ENCODE measurements around the gene CAMSAP1. TPM values are rescaled to one million over a fixed set of nuclear protein-coding genes. Genes with fewer than 3 reads are reported as not detected.

Gene CAMSAP1
- total RNA-seq, 1 donor from 2014 or later: 34.8 TPM

DNA sequence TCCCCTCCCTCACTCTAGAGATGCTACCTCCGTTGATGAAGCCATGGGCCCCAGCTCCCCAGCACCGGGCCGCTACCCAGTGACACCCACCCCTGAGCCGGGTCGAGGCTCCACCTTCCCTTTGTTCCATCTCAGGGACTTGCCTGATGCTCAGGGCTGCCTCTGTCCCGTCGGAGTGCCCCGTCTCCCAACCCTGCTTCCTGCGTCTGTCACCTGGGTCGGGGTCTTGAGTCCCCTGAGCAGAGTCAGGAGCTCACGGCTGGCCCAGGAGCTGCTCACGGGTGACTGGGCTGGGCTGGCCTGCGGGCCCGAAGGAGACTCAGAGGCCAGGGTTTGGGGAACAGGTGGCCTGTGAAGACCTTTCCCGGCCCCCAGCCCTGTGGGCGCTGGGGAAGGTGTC is 120.0 kb downstream of the CAMSAP1 start:
- H3K27ac Mint-ChIP-seq (ENCODE audit: unreplicated experiment): no peak overlapping the region
- DNase-seq (ENCODE audit: low read depth) (no peak), FAIRE-seq (no peak)
- Histone ChIP-seq H2AFZ (ENCODE audit: low read depth, low read length) (no peak overlapping the region), H3K4me2 (ENCODE audit: low read length) (no peak overlapping the region), H4K20me1 (ENCODE audit: insufficient read depth, low read length) (no peaks in the 10 kb centered on the region), H3K27ac (ENCODE audit: low read depth, low read length) (no peak overlapping the region), H3K36me3 (ENCODE audit: insufficient read depth, low read length) (no peaks in the 10 kb centered on the region), H3K9me3 (ENCODE audit: insufficient read depth, low read depth, low read length) (no peaks in the 10 kb centered on the region), H3K79me2 (ENCODE audit: insufficient read depth, low read length) (no peaks in the 10 kb centered on the region), H3K4me3 (ENCODE audit: insufficient read depth, low read depth, low read length) (no peak overlapping the region), H3K4me1 (ENCODE audit: insufficient read depth, low read length) (no peaks in the 10 kb centered on the region), H3K27me3 (ENCODE audit: insufficient read depth, low read length) (no peaks in the 10 kb centered on the region), H3K9ac (ENCODE audit: low read length) (no peak overlapping the region)
- no peaks in the 10 kb centered on the region for H3K9me3 Mint-ChIP-seq (ENCODE audit: unreplicated experiment)
- H3K27me3 Mint-ChIP-seq (ENCODE audit: low read depth, unreplicated experiment): peaks cover 23% of the 10 kb centered on the region
- H3K36me3 Mint-ChIP-seq (ENCODE audit: low read depth, unreplicated experiment): no peaks in the 10 kb centered on the region
- TF ChIP-seq, protein P1, sequence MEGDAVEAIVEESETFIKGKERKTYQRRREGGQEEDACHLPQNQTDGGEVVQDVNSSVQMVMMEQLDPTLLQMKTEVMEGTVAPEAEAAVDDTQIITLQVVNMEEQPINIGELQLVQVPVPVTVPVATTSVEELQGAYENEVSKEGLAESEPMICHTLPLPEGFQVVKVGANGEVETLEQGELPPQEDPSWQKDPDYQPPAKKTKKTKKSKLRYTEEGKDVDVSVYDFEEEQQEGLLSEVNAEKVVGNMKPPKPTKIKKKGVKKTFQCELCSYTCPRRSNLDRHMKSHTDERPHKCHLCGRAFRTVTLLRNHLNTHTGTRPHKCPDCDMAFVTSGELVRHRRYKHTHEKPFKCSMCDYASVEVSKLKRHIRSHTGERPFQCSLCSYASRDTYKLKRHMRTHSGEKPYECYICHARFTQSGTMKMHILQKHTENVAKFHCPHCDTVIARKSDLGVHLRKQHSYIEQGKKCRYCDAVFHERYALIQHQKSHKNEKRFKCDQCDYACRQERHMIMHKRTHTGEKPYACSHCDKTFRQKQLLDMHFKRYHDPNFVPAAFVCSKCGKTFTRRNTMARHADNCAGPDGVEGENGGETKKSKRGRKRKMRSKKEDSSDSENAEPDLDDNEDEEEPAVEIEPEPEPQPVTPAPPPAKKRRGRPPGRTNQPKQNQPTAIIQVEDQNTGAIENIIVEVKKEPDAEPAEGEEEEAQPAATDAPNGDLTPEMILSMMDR (IDR thresholded peaks at IDR 0.05; ENCODE audit: insufficient read depth, low read depth, low read length): no peak
- TF ChIP-seq EZH2 (IDR thresholded peaks at IDR 0.05; ENCODE audit: insufficient read depth, low read length): no peak
- no peak overlapping the region for H3K4me3 Mint-ChIP-seq (ENCODE audit: unreplicated experiment)
- H3K4me1 Mint-ChIP-seq (ENCODE audit: low read depth, unreplicated experiment): no peaks in the 10 kb centered on the region

DNA sequence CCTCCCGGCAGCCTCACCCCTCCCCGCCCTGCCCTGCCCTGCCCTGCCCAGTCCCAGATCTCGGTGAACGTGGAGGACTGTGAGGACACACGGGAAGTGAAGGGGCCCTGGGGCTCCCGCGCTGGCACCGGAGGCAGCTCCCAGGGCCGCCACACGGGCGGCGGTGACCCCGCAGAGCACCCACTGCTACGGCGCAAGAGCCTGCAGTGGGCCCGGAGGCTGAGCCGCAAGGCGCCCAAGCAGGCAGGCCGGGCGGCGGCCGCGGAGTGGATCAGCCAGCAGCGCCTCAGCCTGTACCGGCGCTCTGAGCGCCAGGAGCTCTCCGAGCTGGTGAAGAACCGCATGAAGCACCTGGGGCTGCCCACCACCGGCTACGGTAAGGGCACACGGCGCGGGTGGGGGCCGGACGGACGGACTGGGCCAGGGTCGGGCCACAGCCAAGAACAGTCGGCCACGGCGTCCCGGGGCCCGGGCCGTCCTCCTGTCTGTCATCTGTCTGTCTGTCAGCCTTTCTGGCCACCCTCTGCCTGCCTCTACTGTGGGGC is 121.1 kb downstream of the CAMSAP1 start:
- TF ChIP-seq, protein P1 (IDR thresholded peaks at IDR 0.05; ENCODE audit: insufficient read depth, low read depth, low read length): no peak
- no peak for TF ChIP-seq EZH2 (IDR thresholded peaks at IDR 0.05; ENCODE audit: insufficient read depth, low read length)
- Histone ChIP-seq H3K27me3 (ENCODE audit: insufficient read depth, low read length) (no peaks in the 10 kb centered on the region), H4K20me1 (ENCODE audit: insufficient read depth, low read length) (no peaks in the 10 kb centered on the region), H3K79me2 (ENCODE audit: insufficient read depth, low read length) (no peaks in the 10 kb centered on the region), H3K4me3 (ENCODE audit: insufficient read depth, low read depth, low read length) (no peak overlapping the region), H3K9ac (ENCODE audit: low read length) (no peak overlapping the region), H3K27ac (ENCODE audit: low read depth, low read length) (no peak overlapping the region), H3K4me1 (ENCODE audit: insufficient read depth, low read length) (no peaks in the 10 kb centered on the region), H3K36me3 (ENCODE audit: insufficient read depth, low read length) (no peaks in the 10 kb centered on the region), H3K9me3 (ENCODE audit: insufficient read depth, low read depth, low read length) (no peaks in the 10 kb centered on the region), H2AFZ (ENCODE audit: low read depth, low read length) (no peak overlapping the region), H3K4me2 (ENCODE audit: low read length) (no peak overlapping the region)
- Mint-ChIP-seq H3K9me3 (ENCODE audit: unreplicated experiment) (no peaks in the 10 kb centered on the region), H3K4me1 (ENCODE audit: low read depth, unreplicated experiment) (no peaks in the 10 kb centered on the region), H3K36me3 (ENCODE audit: low read depth, unreplicated experiment) (no peaks in the 10 kb centered on the region), H3K27me3 (ENCODE audit: low read depth, unreplicated experiment) (peaks cover 26% of the 10 kb centered on the region), H3K27ac (ENCODE audit: unreplicated experiment) (no peak overlapping the region), H3K4me3 (ENCODE audit: unreplicated experiment) (no peak overlapping the region)
- DNase-seq (ENCODE audit: low read depth) (no peak), FAIRE-seq (no peak)

DNA sequence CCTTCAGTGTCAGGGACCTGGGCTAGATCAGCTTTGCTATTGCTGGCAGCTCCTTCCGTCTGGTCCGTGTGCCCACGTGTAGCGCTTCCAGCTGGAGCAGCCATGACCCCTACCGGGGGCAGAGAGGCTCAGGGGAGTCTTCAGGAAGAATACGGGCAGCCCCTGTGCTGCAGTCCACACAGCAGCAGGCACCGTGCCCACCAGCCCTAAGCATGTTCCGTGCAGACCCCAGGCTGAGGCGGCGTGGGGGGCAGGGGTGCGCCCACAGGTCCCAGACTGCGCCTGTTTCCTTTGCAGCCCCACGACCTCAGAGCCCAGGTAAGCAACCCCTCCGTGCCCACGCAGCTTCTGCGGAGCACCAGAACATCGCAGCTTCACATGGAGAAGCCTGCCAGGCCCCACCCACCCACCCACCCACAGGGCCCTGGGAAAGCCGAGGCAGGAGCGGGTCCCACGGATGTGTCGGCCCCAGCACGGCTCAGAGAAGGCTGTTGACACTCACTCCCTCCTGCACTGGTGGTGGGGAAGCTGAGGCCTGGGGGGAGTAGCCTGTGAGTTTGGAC is 122.3 kb downstream of the CAMSAP1 start:
- no peak for FAIRE-seq
- Histone ChIP-seq H3K27me3 (ENCODE audit: insufficient read depth, low read length) (no peaks in the 10 kb centered on the region), H3K36me3 (ENCODE audit: insufficient read depth, low read length) (no peaks in the 10 kb centered on the region), H3K4me3 (ENCODE audit: insufficient read depth, low read depth, low read length) (no peak overlapping the region), H3K4me1 (ENCODE audit: insufficient read depth, low read length) (no peaks in the 10 kb centered on the region), H3K27ac (ENCODE audit: low read depth, low read length) (no peak overlapping the region), H3K9ac (ENCODE audit: low read length) (no peak overlapping the region), H4K20me1 (ENCODE audit: insufficient read depth, low read length) (no peaks in the 10 kb centered on the region), H3K9me3 (ENCODE audit: insufficient read depth, low read depth, low read length) (no peaks in the 10 kb centered on the region), H2AFZ (ENCODE audit: low read depth, low read length) (no peak overlapping the region), H3K79me2 (ENCODE audit: insufficient read depth, low read length) (no peaks in the 10 kb centered on the region), H3K4me2 (ENCODE audit: low read length) (no peak overlapping the region)
- no peak overlapping the region for H3K4me3 Mint-ChIP-seq (ENCODE audit: unreplicated experiment)
- DNase-seq (ENCODE audit: low read depth): no peak
- no peak for TF ChIP-seq EZH2 (IDR thresholded peaks at IDR 0.05; ENCODE audit: insufficient read depth, low read length)
- TF ChIP-seq, protein P1 (IDR thresholded peaks at IDR 0.05; ENCODE audit: insufficient read depth, low read depth, low read length): no peak
- H3K4me1 Mint-ChIP-seq (ENCODE audit: low read depth, unreplicated experiment): no peaks in the 10 kb centered on the region
- H3K27ac Mint-ChIP-seq (ENCODE audit: unreplicated experiment): no peak overlapping the region
- no peaks in the 10 kb centered on the region for H3K36me3 Mint-ChIP-seq (ENCODE audit: low read depth, unreplicated experiment)
- H3K9me3 Mint-ChIP-seq (ENCODE audit: unreplicated experiment): no peaks in the 10 kb centered on the region
- peaks cover 31% of the 10 kb centered on the region for H3K27me3 Mint-ChIP-seq (ENCODE audit: low read depth, unreplicated experiment)
